ENCODE measurements around the gene POLR3A.

POLR3A gene

DNA sequence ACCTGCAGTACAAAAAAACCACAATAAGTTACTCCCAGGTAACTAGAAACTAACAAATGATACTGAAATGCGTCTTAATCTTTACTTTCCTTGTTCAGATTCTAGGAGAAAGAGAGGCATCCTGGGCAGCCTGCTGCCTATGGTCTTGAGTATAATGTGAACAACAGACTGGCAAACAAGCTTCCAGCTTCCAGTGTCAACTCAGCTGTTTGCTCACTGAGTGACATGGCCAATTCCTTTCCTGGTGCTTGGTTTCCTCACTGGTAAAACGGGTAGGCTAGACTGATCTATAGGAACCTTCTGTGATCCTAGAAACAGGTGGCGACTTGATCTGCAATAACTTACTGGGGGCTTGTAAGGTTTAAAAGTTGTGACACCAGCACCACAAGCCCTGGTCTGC, 10.1 kb downstream of the POLR3A start:
- TF ChIP-seq, protein P1, sequence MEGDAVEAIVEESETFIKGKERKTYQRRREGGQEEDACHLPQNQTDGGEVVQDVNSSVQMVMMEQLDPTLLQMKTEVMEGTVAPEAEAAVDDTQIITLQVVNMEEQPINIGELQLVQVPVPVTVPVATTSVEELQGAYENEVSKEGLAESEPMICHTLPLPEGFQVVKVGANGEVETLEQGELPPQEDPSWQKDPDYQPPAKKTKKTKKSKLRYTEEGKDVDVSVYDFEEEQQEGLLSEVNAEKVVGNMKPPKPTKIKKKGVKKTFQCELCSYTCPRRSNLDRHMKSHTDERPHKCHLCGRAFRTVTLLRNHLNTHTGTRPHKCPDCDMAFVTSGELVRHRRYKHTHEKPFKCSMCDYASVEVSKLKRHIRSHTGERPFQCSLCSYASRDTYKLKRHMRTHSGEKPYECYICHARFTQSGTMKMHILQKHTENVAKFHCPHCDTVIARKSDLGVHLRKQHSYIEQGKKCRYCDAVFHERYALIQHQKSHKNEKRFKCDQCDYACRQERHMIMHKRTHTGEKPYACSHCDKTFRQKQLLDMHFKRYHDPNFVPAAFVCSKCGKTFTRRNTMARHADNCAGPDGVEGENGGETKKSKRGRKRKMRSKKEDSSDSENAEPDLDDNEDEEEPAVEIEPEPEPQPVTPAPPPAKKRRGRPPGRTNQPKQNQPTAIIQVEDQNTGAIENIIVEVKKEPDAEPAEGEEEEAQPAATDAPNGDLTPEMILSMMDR (IDR thresholded peaks at IDR 0.05; ENCODE audit: poor library complexity, severe bottlenecking), result no peak
- no peaks in the 10 kb centered on the region for H3K9me3 ChIP-seq (ENCODE audit: severe bottlenecking)
- no peak for DNase-seq (ENCODE audit: low spot score)
- H3K27me3 ChIP-seq (ENCODE audit: insufficient read depth, poor library complexity, severe bottlenecking), result no peaks in the 10 kb centered on the region
- H3K36me3 ChIP-seq (ENCODE audit: low read depth), result peaks cover 99% of the 10 kb centered on the region
- ATAC-seq (ENCODE audit: low read depth), result no peak
- H3K27ac ChIP-seq (ENCODE audit: poor library complexity, severe bottlenecking), result no peak overlapping the region
- H3K4me1 ChIP-seq (ENCODE audit: insufficient read depth, poor library complexity, severe bottlenecking), result no peaks in the 10 kb centered on the region
- no peak overlapping the region for H3K4me3 ChIP-seq (ENCODE audit: severe bottlenecking)

DNA sequence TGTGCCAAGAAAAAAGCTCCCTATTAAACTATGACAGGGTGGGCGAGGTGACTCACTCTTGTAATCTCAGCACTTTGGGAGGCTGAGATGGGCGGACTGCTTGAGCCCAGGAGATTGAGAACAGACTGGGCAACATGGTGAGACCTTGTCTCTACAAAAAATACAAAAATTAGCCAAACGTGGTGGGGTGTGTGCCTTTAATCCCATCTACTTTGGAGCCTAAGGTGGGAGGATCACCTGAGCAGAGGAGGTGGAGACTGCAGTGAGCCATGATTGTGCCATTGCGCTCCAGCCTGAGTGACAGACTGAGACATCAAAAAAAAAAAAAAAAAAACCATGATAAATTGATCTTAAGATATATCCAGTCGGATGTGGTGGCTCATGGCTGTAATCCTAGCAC, 11.5 kb downstream of the POLR3A start:
- Histone ChIP-seq H3K27ac (ENCODE audit: poor library complexity, severe bottlenecking) (no peak overlapping the region), H3K9me3 (ENCODE audit: severe bottlenecking) (no peaks in the 10 kb centered on the region), H3K4me1 (ENCODE audit: insufficient read depth, poor library complexity, severe bottlenecking) (no peaks in the 10 kb centered on the region), H3K4me3 (ENCODE audit: severe bottlenecking) (no peak overlapping the region), H3K27me3 (ENCODE audit: insufficient read depth, poor library complexity, severe bottlenecking) (no peaks in the 10 kb centered on the region), H3K36me3 (ENCODE audit: low read depth) (peaks cover 99% of the 10 kb centered on the region)
- DNase-seq (ENCODE audit: low spot score) (no peak), ATAC-seq (ENCODE audit: low read depth) (no peak)
- TF ChIP-seq, protein P1 (IDR thresholded peaks at IDR 0.05; ENCODE audit: poor library complexity, severe bottlenecking), result no peak

DNA sequence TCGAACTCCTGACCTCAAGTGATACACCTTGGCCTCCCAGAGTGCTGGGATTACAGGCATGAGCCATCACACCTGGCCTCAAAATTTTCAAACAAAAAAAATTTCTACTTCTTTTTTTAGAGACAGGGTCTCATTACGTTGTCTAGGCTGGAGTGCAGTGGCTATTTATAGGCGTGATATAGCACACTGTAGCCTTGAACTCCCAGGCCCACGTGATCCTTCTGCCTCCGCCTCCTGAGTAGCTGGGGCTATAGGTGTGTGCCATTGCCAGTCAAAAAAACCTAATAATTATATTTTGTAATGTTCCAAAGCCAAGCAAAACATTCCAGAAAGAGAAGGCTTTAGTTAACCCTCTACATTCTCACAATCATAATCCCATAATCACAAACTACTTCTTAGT, 13.8 kb downstream of the POLR3A start:
- DNase-seq (ENCODE audit: low spot score), result no peak
- Histone ChIP-seq H3K27ac (ENCODE audit: poor library complexity, severe bottlenecking) (no peak overlapping the region), H3K4me1 (ENCODE audit: insufficient read depth, poor library complexity, severe bottlenecking) (no peaks in the 10 kb centered on the region), H3K36me3 (ENCODE audit: low read depth) (peaks cover 97% of the 10 kb centered on the region), H3K4me3 (ENCODE audit: severe bottlenecking) (no peak overlapping the region), H3K27me3 (ENCODE audit: insufficient read depth, poor library complexity, severe bottlenecking) (no peaks in the 10 kb centered on the region), H3K9me3 (ENCODE audit: severe bottlenecking) (no peaks in the 10 kb centered on the region)
- TF ChIP-seq, protein P1 (IDR thresholded peaks at IDR 0.05; ENCODE audit: poor library complexity, severe bottlenecking), result no peak
- ATAC-seq (ENCODE audit: low read depth), result no peak

DNA sequence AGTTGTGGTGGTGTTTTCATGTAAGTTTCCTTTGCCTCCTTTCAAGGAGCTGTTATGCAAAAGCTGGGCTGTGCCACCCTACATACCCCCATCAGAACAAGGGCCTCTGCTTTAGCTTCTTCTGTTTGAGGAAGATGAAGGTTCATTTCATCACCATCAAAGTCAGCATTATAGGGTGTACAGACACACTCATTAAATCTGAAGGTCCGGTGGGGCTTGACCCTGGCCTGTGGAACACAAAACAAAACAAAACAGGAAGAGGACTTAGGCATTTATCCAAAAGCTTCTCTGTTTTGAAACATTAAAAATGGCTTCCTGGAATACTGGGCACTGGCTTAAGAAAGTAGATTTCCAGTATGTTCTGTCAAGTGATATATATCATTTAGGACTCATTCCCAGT, 15.8 kb downstream of the POLR3A start:
- TF ChIP-seq, protein P1 (IDR thresholded peaks at IDR 0.05; ENCODE audit: poor library complexity, severe bottlenecking), result no peak
- DNase-seq (ENCODE audit: low spot score), result no peak
- no peak for ATAC-seq (ENCODE audit: low read depth)
- no peaks in the 10 kb centered on the region for H3K4me1 ChIP-seq (ENCODE audit: insufficient read depth, poor library complexity, severe bottlenecking)
- H3K9me3 ChIP-seq (ENCODE audit: severe bottlenecking), result no peaks in the 10 kb centered on the region
- H3K36me3 ChIP-seq (ENCODE audit: low read depth), result peaks cover 93% of the 10 kb centered on the region
- H3K27ac ChIP-seq (ENCODE audit: poor library complexity, severe bottlenecking), result no peak overlapping the region
- no peak overlapping the region for H3K4me3 ChIP-seq (ENCODE audit: severe bottlenecking)
- no peaks in the 10 kb centered on the region for H3K27me3 ChIP-seq (ENCODE audit: insufficient read depth, poor library complexity, severe bottlenecking)

DNA sequence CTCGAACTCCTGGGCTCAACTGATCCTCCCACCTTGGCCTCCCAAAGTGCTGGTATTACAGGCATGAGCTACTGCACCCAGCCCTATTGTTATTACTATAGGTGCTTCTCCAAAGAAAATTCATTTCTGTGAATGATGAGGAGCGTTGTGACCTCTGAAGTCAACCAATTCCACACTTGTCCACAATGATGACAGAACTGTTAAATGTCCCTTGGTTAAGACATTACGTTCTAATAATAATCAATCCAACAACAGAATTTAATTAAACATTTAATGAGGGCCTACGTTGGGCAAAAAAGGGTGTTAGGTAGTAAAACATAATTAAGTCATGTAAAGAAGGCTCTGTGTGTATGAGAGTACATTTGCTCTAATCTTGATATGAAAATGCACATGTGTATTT, 18.2 kb downstream of the POLR3A start:
- H3K36me3 ChIP-seq (ENCODE audit: low read depth), result peaks cover 93% of the 10 kb centered on the region
- no peak for ATAC-seq (ENCODE audit: low read depth)
- H3K9me3 ChIP-seq (ENCODE audit: severe bottlenecking), result no peaks in the 10 kb centered on the region

More for the DNA sequence above, 18.2 kb downstream of the POLR3A start:
- TF ChIP-seq, protein P1 (IDR thresholded peaks at IDR 0.05; ENCODE audit: poor library complexity, severe bottlenecking), result no peak
- DNase-seq (ENCODE audit: low spot score), result no peak
- no peaks in the 10 kb centered on the region for H3K4me1 ChIP-seq (ENCODE audit: insufficient read depth, poor library complexity, severe bottlenecking)
- H3K27me3 ChIP-seq (ENCODE audit: insufficient read depth, poor library complexity, severe bottlenecking), result no peaks in the 10 kb centered on the region
- H3K4me3 ChIP-seq (ENCODE audit: severe bottlenecking), result no peak overlapping the region
- H3K27ac ChIP-seq (ENCODE audit: poor library complexity, severe bottlenecking), result no peak overlapping the region
